HepG2 (cell line): ENCODE results near the gene CIAPIN1. TPM values are rescaled to one million over a fixed set of nuclear protein-coding genes. Genes with fewer than 3 reads are reported as not detected.

Source experiments
- ATAC-seq: fragments of 200-7000 bp; cut with Tn5 transposase; 3 replicates; pipeline ENCODE4 v1.9.1; 2020; ENCODE audit warnings: mild to moderate bottlenecking, moderate library complexity
- BruUV-seq: library from RNA; stranded (reverse); fragments of 400-500 nt; replicated peaks from 2 replicates; lab custom pipeline; 2021; lab: Mats Ljungman, UMichigan
- CTCF ChIA-PET: fragments of 300-600 bp; formaldehyde crosslinking; extraction: SDS; loops from one replicate; lab custom pipeline; 2021; ENCODE audit warnings: low total read pairs, inconsistent platforms, low intra/inter-chr PET ratio; lab: Yijun Ruan, JAX
- POLR2A ChIA-PET: fragments of 350-600 bp; sonication (Branson Sonifier 250); formaldehyde crosslinking; loops from one replicate; lab custom pipeline; 2020; ENCODE audit warnings: antibody characterized with exemption, inconsistent platforms; lab: Yijun Ruan, JAX
- DNase-seq: peaks from one replicate; pipeline ENCODE4 v3.0.0-alpha.2; 2015; ENCODE audit warnings: low spot score
- FAIRE-seq: peaks from 3 replicates; lab custom pipeline; 2011; peaks lifted over from hg19 to GRCh38; lab: Jason Lieb, UNC
- H2AFZ ChIP-seq: one replicate; pipeline ENCODE4 v1.6.1; 2011; ENCODE audit warnings: low read length, inconsistent platforms
- H3K27ac ChIP-seq: fragments of 300-600 bp; 3 replicates; pipeline ENCODE4 v1.8.0; 2011; ENCODE audit warnings: mixed run types, mild to moderate bottlenecking, mixed read lengths, low read length, inconsistent platforms; ENCODE audit not compliant: insufficient read depth; ENCODE audit errors: extremely low read length
- H3K27me3 ChIP-seq, 2 experiments: fragments of 200-600 bp in 1 of 2; 2 replicates in 1 of 2; 3 replicates in 1 of 2; pipeline versions ENCODE4 v1.6.0 to v1.8.0; 2011; ENCODE audit warnings: low read length in 2 of 2, mild to moderate bottlenecking in 2 of 2, moderate library complexity in 2 of 2, inconsistent platforms in 1 of 2; ENCODE audit not compliant: insufficient read depth in 2 of 2, control insufficient read depth in 1 of 2
- H3K36me3 ChIP-seq, 2 experiments: fragments of 200-600 bp in 1 of 2; replicated peaks in 1 of 2; 2 replicates in 1 of 2; 3 replicates in 1 of 2; pipeline versions ENCODE4 v1.5.1 to v1.8.0; 2011; ENCODE audit warnings: low read length in 2 of 2, inconsistent platforms in 1 of 2; ENCODE audit not compliant: insufficient read depth in 2 of 2, control insufficient read depth in 1 of 2
- H3K4me1 ChIP-seq: 2 replicates; pipeline ENCODE4 v1.5.1; 2012; ENCODE audit warnings: low read length, inconsistent platforms; ENCODE audit not compliant: insufficient read depth
- H3K4me2 ChIP-seq: 2 replicates; pipeline ENCODE4 v1.6.0; 2011; ENCODE audit warnings: low read depth, low read length, inconsistent platforms
- H3K4me3 ChIP-seq, 3 experiments: fragments of 200-600 bp in 1 of 3; sonication (generic), shearing (Covaris generic) in 1 of 3; replicated peaks in 1 of 3; 2 replicates each; pipeline ENCODE4 v1.5.1; 2011 to 2016; ENCODE audit warnings: low read length in 3 of 3, inconsistent platforms in 2 of 3, low read depth in 2 of 3, mild to moderate bottlenecking in 2 of 3, control low read depth in 1 of 3, mixed read lengths in 1 of 3; ENCODE audit not compliant: insufficient read depth in 1 of 3
- H3K79me2 ChIP-seq: one replicate; pipeline ENCODE4 v1.6.1; 2011; ENCODE audit warnings: low read length, inconsistent platforms; ENCODE audit not compliant: insufficient read depth
- H3K9ac ChIP-seq: 2 replicates; pipeline ENCODE4 v1.6.0; 2011; ENCODE audit warnings: mild to moderate bottlenecking, low read depth, low read length, inconsistent platforms; ENCODE audit not compliant: insufficient read depth
- H3K9me3 ChIP-seq: 2 replicates; pipeline ENCODE4 v1.5.1; 2012; ENCODE audit warnings: mild to moderate bottlenecking, low read length
- H4K20me1 ChIP-seq: 2 replicates; pipeline ENCODE4 v1.6.0; 2011; ENCODE audit warnings: inconsistent platforms, mild to moderate bottlenecking, low read length, moderate library complexity; ENCODE audit not compliant: insufficient read depth
- RBFOX2 ChIP-seq: fragments of 200-400 bp; formaldehyde crosslinking; IDR thresholded peaks from 2 replicates; pipeline ENCODE4 v1.6.1; 2017; ENCODE audit warnings: low read depth, mild to moderate bottlenecking, low read length
- THYN1 ChIP-seq: sonication (generic); formaldehyde crosslinking; IDR thresholded peaks from 2 replicates; pipeline ENCODE4 v1.8.1; 2023; ENCODE audit warnings: low read depth, mild to moderate bottlenecking, moderate library complexity, missing genetic modification reagents, borderline replicate concordance
- ZEB1 ChIP-seq: IDR thresholded peaks from 2 replicates; pipeline ENCODE4 v1.6.1; 2012; ENCODE audit warnings: mild to moderate bottlenecking, low read depth, inconsistent platforms; ENCODE audit not compliant: insufficient replicate concordance
- ZNF557 ChIP-seq: sonication (generic); formaldehyde crosslinking; IDR thresholded peaks from 2 replicates; pipeline ENCODE4 v1.4.0; 2020; ENCODE audit warnings: missing genetic modification reagents
- WGBS: methylation state at CpG from one replicate; pipeline ENCODE4 v1.1.6; 2017; ENCODE audit warnings: low lambda C conversion rate; 5-methylcytosine and 5-hydroxymethylcytosine counted together
- in situ Hi-C: cut with HindIII; loops from 2 replicates; pipeline ENCODE4 v1.10.0; 2017; ENCODE audit warnings: low pct_unique_long_range_greater_than_20kb; ENCODE audit not compliant: extremely low pct_ligation_motif_present
- intact Hi-C: fragments of 100-400 bp; cut with micrococcal nuclease; formaldehyde crosslinking; loops from one replicate; pipeline ENCODE4 v1.10.0; 2022; ENCODE audit not compliant: unreplicated experiment
- polyA plus RNA-seq, 8 experiments: library from polyadenylated mRNA; depleted of rRNA in 3 of 8; stranded (reverse) in 7 of 8; unstranded in 1 of 8; fragments of >200 nt; fragmentation: Illumina TruSeq in 4 of 8; extraction: Trizol in 4 of 8; gene quantifications; 2 replicates each; pipeline versions ENCODE4 v1.2.1 to v1.2.3, GENCODE V29; 2011 to 2016; ENCODE audit warnings: low read depth in 4 of 8, missing spikeins in 1 of 8, mixed read lengths in 1 of 8; ENCODE audit not compliant: insufficient read depth in 1 of 8
- total RNA-seq, 5 experiments: library from RNA; depleted of rRNA; stranded (reverse); fragments of >200 nt; fragmentation: Illumina TruSeq; extraction: Trizol; gene quantifications; 2 replicates each; pipeline ENCODE4 v1.2.3, GENCODE V29; 2016; ENCODE audit warnings: low read depth in 1 of 5
- TF ChIP-seq, protein P1 (sequence below): sonication (generic); formaldehyde crosslinking; IDR thresholded peaks from 2 replicates; pipeline ENCODE4 v1.4.0; 2020; ENCODE audit warnings: missing genetic modification reagents, borderline replicate concordance
- TF ChIP-seq, protein P2 (sequence below): IDR thresholded peaks from 2 replicates; pipeline ENCODE4 v1.6.1; 2016; ENCODE audit warnings: mild to moderate bottlenecking, missing biosample characterization, missing genetic modification reagents
- TF ChIP-seq, protein P3 (sequence below), 2 experiments: sonication (generic) in 1 of 2; formaldehyde crosslinking in 1 of 2; IDR thresholded peaks; 2 replicates each; pipeline versions ENCODE4 v1.5.1 to v1.6.1; 2011 to 2020; ENCODE audit warnings: borderline replicate concordance in 1 of 2, low read depth in 1 of 2, low read length in 1 of 2, mild to moderate bottlenecking in 1 of 2, missing genetic modification reagents in 1 of 2, moderate library complexity in 1 of 2
- TF ChIP-seq, protein P4 (sequence below): sonication (generic); formaldehyde crosslinking; IDR thresholded peaks from 2 replicates; pipeline ENCODE4 v1.5.0; 2020; ENCODE audit warnings: mild to moderate bottlenecking, missing genetic modification reagents, borderline replicate concordance

The CIAPIN1 gene
- total and polyA plus RNA-seq, 2 of the 13 experiments (the other 11 are each of a cell fraction or from before 2014, with no cell fraction given) = 69.3 to 89.7 TPM

DNA sequence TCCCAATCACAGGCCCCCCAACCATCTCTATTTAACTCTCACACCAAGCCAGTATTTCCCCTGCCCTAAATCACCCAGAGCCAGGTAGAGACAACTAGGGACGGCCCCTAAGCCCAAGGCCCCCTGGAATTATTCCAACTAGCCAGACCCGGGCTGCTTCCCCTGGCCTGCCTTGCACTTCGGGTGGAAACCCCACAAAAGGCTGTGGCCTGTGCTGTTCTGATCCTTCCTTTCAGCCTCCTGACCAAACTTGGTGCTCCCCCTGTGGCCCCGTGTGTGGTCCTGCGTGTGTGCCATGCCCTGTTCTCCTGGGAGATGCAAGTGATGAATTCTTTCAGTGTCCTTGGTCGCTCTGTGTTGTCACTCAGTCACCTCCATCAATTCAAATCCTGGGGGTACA, 27.7 kb downstream of the CIAPIN1 start:
- Histone ChIP-seq H3K27ac (no peak overlapping the region), H3K4me2 (peak overlapping the region; percentile 97), H2AFZ (peak overlapping the region; percentile 48), H3K4me1 (peaks cover 54% of the 10 kb centered on the region), H3K9me3 (no peaks in the 10 kb centered on the region), H3K27me3 (peaks cover 5 to 9% of the 10 kb centered on the region in 2 experiments; a peak in 2 of 5 replicates), H3K79me2 (no peaks in the 10 kb centered on the region), H4K20me1 (no peaks in the 10 kb centered on the region), H3K36me3 (no peaks in the 10 kb centered on the region), H3K9ac (peak overlapping the region; percentile 33; the same call in 1 of the 2 replicates), H3K4me3 (peak overlapping the region in 1 of 3 experiments; percentile 67; a peak in 2 of 6 replicates)
- TF ChIP-seq, protein P1, sequence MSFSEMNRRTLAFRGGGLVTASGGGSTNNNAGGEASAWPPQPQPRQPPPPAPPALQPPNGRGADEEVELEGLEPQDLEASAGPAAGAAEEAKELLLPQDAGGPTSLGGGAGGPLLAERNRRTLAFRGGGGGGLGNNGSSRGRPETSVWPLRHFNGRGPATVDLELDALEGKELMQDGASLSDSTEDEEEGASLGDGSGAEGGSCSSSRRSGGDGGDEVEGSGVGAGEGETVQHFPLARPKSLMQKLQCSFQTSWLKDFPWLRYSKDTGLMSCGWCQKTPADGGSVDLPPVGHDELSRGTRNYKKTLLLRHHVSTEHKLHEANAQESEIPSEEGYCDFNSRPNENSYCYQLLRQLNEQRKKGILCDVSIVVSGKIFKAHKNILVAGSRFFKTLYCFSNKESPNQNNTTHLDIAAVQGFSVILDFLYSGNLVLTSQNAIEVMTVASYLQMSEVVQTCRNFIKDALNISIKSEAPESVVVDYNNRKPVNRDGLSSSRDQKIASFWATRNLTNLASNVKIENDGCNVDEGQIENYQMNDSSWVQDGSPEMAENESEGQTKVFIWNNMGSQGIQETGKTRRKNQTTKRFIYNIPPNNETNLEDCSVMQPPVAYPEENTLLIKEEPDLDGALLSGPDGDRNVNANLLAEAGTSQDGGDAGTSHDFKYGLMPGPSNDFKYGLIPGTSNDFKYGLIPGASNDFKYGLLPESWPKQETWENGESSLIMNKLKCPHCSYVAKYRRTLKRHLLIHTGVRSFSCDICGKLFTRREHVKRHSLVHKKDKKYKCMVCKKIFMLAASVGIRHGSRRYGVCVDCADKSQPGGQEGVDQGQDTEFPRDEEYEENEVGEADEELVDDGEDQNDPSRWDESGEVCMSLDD = no peak
- TF ChIP-seq, protein P2, sequence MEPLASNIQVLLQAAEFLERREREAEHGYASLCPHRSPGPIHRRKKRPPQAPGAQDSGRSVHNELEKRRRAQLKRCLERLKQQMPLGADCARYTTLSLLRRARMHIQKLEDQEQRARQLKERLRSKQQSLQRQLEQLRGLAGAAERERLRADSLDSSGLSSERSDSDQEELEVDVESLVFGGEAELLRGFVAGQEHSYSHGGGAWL (CRISPR knock-in tag) = no peak
- TF ChIP-seq ZEB1 (no peak), RBFOX2 (no peak), THYN1 (CRISPR knock-in tag) (no peak), ZNF557 (CRISPR knock-in tag) (no peak)
- TF ChIP-seq, protein P3, sequence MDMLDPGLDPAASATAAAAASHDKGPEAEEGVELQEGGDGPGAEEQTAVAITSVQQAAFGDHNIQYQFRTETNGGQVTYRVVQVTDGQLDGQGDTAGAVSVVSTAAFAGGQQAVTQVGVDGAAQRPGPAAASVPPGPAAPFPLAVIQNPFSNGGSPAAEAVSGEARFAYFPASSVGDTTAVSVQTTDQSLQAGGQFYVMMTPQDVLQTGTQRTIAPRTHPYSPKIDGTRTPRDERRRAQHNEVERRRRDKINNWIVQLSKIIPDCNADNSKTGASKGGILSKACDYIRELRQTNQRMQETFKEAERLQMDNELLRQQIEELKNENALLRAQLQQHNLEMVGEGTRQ (IDR thresholded peaks at IDR 0.05; ENCODE audit: low read depth, low read length) = no peak
- TF ChIP-seq, protein P3 (CRISPR knock-in tag; IDR thresholded peaks at IDR 0.05; ENCODE audit: borderline replicate concordance) = no peak
- TF ChIP-seq, protein P4, sequence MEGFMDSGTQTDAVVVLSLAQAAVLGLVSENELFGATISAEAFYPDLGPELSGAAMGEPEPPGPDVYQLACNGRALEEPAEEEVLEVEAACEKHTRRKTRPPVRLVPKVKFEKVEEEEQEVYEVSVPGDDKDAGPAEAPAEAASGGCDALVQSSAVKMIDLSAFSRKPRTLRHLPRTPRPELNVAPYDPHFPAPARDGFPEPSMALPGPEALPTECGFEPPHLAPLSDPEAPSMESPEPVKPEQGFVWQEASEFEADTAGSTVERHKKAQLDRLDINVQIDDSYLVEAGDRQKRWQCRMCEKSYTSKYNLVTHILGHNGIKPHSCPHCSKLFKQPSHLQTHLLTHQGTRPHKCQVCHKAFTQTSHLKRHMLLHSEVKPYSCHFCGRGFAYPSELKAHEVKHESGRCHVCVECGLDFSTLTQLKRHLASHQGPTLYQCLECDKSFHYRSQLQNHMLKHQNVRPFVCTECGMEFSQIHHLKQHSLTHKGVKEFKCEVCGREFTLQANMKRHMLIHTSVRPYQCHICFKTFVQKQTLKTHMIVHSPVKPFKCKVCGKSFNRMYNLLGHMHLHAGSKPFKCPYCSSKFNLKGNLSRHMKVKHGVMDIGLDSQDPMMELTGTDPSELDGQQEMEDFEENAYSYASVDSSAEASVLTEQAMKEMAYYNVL = no peak
- intact Hi-C loops = loop anchor here (1.0 to 10.0 kb wide), 3 partner anchors 27 to 335 kb away; partner anchors contain the start of genes CIAPIN1 and COQ9
- in situ Hi-C loops = loop anchor here (5.0 kb wide), 2 partner anchors 117 to 332 kb away; no protein-coding TSS in a partner anchor
- POLR2A ChIA-PET = interaction anchor here (3.0 to 5.1 kb wide), 4 partner anchors 46 to 119 kb away, joined by 8 to 54 read pairs (median 29); partner anchors contain the start of gene CX3CL1
- BruUV-seq = no TSS peak
- WGBS = 18% methylated on average over 6 of the region's 6 CpGs
- ATAC-seq = no peak
- FAIRE-seq = no peak
- CTCF ChIA-PET = interaction anchor here (1.2 to 5.0 kb wide), 4 partner anchors 14 to 118 kb away, joined by 4 to 142 read pairs (median 41); partner anchors contain the start of gene POLR2C
- DNase-seq = no peak
